Measurements from ENCODE around the gene FES.
"Not testable (repeated sequence)": the region's sequence is repeated elsewhere in the genome, so short reads cannot be mapped to it uniquely, and the experiment has no call there.

Gene FES

DNA sequence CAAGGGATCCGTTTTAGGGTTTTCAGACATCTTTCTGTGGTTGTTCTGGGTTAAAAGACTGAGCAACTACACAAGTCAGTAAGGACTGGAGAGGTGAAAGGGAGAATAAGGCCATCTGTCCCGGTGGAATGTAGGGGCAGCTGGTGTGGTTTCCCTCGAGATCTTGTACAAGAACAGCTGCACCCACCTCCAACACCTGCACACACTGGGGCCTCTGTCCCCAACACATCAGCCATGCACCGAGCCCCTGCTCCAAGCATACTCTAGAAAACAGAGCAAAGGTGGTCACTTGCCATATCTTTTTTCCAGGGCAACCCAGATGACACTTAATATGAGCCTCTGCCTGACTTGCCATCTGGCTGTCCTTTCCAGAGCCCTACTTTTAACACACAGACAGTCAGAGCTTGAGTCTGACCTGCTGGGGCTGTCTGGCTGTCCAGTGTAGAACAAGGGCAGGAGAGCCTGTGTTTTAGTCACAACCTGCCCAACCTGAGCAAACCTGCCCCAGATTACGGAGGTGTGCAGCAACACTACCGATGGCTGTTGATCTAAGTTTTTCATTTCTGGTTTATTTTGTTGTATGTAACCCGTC lies 31.0 kb downstream of the FES start:
- in situ Hi-C loops (cut with HindIII; ENCODE audit: low pct_ligation_motif_present, low pct_unique_long_range_greater_than_20kb, low sequenced_read_pairs) = no loop called here

DNA sequence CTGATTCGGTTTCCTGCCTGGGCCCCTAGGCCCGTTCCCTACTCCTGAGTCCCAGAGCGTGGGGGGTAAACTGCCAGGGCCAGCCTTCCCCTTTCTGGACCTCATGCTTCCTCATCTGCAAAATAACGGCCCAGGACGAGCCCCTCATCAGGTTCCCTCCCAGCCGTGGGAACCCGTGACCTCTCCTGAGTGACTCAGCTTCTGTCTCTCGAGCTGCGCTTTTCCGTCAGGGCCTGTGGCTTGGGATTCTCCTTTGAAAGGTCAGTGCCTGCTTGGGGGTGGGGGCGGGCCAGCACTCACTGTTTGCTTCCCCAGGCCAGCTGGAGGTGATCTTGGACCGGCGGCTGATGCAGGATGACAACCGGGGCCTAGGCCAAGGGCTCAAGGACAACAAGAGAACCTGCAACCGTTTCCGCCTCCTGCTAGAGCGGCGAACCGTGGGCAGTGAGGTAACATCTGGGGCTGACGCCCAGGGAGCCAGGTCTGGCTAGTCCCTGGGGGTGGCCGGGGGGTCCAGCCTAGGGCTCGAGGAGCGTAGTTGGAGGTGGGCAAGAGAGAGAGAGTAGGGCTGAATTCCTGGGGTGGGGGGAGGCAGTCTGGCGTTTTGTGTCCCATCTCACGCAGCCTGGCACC lies 31.6 kb downstream of the FES start:
- in situ Hi-C loops (cut with HindIII; ENCODE audit: low pct_ligation_motif_present, low pct_unique_long_range_greater_than_20kb, low sequenced_read_pairs) = no loop called here
- no peak for DNase-seq

More for the DNA sequence above, 31.0 kb downstream of the FES start:
- DNase-seq = no peak

DNA sequence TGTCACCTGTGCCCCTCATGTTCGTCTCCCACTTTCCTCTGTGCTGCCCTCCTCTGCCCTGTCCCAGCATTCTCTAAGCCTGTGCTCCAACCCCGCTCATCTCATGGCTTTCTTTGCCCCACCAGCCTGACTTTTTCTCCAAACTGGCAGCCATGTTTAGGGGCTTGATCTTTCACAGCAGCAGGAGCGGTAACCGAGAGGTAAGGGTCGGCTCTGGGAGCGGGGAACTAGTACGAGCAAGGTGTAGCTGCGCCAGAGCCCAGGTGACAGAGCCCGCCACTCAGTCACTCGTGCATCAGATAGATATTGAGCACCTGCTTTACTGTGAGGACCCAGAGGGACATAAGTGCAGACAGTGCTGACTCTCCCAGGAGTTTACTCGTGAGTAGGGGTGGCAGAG lies 32.2 kb downstream of the FES start:
- DNase-seq = no peak
- in situ Hi-C loops (cut with HindIII; ENCODE audit: low pct_ligation_motif_present, low pct_unique_long_range_greater_than_20kb, low sequenced_read_pairs) = no loop called here

DNA sequence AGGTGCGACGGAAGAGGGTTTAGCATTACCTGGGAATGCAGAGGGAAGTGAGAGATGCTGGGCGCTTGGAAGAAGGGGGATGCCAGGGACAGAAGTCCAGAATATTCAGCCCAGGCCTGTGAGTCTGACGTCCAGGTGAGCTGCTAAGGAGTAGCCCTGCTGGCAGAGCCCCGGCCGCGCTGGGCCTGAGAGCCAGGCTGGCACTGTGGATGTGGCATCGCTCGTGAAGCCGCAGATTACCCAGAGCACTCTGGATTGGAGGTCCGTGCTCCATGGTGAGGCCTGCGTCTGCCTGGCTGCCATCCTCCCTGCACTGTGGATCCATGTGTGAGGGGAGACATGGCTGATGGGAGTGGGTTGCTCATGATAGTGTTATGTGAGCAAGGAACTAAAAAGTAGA lies 33.3 kb downstream of the FES start:
- no peak for DNase-seq
- in situ Hi-C loops (cut with HindIII; ENCODE audit: low pct_ligation_motif_present, low pct_unique_long_range_greater_than_20kb, low sequenced_read_pairs) = no loop called here

DNA sequence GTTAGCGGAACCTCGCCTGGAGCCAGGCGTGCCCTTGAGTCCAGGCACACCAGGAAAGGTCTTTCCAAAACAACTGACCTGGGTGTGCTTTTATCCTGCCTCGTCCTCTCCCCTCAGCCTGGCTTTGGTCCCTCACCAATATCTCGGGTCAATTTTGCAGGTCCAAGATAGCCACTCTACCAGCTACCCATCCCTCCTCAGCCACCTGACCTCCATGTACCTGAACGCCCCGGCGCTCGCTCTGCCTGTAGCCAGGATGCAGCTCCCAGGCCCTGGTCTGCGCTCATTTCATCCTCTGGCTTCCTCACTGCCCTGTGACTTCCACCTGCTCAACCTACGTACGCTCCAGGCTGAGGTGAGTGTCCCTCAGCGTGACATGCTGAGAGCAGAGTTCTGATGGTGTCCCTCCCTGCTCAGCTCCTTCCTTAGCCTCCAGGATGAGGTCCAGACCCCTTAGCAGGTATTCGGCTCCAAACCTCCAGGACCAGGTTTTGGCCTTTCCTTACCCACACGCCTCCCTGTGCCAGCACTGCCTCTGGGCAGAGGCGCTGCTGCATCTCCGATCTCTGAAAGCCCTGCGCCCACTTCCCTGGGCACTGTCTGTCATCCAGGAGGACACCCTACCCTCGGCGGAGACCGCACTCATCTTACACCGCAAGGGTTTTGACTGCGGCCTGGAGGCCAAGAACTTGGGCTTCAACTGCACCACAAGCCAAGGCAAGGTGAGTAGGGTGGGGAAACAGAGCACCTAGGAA lies 33.9 kb downstream of the FES start:
- in situ Hi-C loops (cut with HindIII; ENCODE audit: low pct_ligation_motif_present, low pct_unique_long_range_greater_than_20kb, low sequenced_read_pairs) = no loop called here
- no peak for DNase-seq

DNA sequence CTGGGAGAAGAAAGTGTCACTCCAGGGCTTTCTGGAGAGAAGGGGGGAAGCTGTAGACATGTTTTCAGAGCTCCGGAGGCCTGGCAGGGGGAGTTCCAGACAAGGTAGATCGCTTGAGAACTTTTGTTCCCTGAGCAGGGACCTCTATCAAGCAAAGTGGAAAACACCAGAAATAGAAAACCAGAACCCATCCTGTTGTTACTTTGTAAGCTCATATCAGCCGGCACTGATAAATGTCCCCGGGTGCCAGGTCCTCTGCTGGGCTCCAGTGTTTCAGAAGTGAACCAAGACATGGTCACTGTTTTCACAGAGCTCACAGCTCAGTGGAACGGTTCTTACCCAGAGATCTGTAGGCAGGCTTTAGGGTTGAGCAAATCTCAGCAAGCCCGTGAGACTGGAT lies 34.5 kb downstream of the FES start:
- in situ Hi-C loops (cut with HindIII; ENCODE audit: low pct_ligation_motif_present, low pct_unique_long_range_greater_than_20kb, low sequenced_read_pairs) = no loop called here

DNA sequence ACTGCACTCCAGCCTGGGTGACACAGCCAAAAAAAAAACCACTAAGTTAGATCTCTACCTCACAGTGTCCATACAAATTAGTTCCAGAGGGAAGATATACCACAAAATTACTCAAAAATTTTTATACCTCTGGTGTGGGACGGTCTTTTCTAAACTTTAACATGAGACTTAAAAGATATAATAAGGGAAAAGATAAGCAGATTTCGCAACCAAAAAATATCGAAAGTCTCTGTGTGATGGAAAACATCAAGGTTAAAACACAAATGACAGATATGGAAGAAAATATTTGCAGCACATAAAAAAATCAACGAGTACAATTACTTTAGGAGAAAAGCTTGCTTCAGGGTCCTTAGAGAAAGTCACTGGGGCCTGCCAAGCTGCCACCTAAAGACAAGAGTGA lies 37.6 kb downstream of the FES start:
- no peak for DNase-seq
- in situ Hi-C loops (cut with HindIII; ENCODE audit: low pct_ligation_motif_present, low pct_unique_long_range_greater_than_20kb, low sequenced_read_pairs) = no loop called here

More for the DNA sequence above, 34.5 kb downstream of the FES start:
- no peak for DNase-seq

DNA sequence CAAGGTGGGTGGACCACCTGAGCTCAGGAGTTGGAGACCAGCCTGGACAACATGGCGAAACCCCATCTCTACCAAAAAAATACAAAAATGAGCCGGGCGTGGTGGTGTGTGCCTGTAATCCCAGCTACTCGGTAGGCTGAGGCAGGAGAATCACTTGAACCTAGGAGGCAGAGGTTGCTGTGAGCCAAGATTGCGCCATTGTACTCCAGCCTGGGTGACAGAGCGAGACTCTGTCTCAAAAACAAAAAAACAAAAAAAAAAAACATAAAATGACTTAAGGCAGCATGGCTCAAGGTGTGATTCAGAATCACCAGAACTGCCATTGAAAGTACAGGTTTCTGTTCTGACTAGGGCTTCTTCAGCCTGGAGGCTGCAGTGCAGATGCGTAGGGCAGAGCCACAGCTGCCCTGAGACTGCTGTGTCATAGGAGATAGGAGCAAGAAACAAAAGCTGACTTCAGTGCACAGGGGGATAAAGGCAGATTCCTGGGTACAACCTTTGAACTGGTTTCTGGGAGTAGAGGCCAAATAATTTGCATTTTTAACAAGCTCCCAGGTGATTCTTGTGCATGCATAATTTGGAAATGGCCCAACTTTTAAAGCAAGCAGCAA lies 38.5 kb downstream of the FES start:
- in situ Hi-C loops (cut with HindIII; ENCODE audit: low pct_ligation_motif_present, low pct_unique_long_range_greater_than_20kb, low sequenced_read_pairs); DNase-seq: not testable (repeated sequence)

DNA sequence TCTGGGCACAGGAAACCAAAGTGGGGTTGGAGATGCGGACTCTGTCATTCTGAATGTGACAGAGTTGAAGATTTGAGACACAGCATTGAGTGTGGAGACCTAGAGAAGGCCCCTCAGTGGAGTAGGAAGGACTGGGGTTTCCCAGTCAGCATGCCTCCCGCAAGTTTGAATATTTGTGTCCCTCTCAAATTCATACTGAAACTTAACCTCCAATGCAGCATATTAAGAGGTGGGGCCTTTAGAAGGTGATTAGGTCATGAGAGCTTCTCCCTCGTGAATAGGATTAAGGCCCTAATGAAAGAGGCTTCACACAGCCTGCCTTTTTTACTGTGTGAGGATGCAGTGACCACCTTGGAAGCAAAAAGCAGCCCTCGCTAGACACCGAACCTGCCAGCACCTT lies 40.1 kb downstream of the FES start:
- in situ Hi-C loops (cut with HindIII; ENCODE audit: low pct_ligation_motif_present, low pct_unique_long_range_greater_than_20kb, low sequenced_read_pairs) = no loop called here
- no peak for DNase-seq

DNA sequence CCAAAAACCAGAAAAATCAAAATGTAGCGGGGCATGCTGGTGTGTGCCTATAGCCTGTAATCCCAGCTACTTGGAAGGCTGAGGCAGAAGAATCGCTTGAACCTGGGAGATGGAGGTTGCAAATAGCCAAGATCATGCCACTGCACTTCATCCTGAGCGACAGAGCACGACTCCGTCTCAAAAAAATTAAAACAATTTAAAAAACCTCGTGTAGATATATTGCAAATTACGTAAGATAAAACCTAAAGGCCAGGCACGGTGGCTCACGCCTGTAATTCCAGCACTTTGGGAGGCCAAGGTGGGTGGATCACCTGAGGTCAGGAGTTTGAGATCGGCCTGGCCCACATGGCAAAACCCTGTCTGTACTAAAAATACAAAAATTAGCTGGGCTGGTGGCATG lies 42.5 kb downstream of the FES start:
- DNase-seq; in situ Hi-C loops (cut with HindIII; ENCODE audit: low pct_ligation_motif_present, low pct_unique_long_range_greater_than_20kb, low sequenced_read_pairs): not testable (repeated sequence)

DNA sequence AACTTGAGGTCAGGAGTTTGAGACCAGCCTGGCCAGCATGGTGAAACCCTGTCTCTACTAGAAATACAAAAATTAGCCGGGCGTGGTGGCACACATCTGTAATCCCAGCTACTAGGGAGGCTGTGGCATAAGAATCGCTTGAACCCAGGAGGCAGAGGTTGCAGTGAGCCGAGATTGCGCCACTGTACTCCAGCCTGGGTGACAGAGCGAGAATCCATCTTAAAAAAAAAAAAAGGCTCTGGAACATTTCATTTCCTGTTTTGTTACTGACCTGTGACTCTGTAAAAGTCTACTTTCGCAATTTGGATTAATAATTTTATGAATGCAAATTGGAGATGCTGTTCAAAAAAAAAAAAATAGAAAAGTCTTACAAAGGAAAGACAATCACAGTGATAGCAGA lies 43.8 kb downstream of the FES start:
- DNase-seq; in situ Hi-C loops (cut with HindIII; ENCODE audit: low pct_ligation_motif_present, low pct_unique_long_range_greater_than_20kb, low sequenced_read_pairs): not testable (repeated sequence)

DNA sequence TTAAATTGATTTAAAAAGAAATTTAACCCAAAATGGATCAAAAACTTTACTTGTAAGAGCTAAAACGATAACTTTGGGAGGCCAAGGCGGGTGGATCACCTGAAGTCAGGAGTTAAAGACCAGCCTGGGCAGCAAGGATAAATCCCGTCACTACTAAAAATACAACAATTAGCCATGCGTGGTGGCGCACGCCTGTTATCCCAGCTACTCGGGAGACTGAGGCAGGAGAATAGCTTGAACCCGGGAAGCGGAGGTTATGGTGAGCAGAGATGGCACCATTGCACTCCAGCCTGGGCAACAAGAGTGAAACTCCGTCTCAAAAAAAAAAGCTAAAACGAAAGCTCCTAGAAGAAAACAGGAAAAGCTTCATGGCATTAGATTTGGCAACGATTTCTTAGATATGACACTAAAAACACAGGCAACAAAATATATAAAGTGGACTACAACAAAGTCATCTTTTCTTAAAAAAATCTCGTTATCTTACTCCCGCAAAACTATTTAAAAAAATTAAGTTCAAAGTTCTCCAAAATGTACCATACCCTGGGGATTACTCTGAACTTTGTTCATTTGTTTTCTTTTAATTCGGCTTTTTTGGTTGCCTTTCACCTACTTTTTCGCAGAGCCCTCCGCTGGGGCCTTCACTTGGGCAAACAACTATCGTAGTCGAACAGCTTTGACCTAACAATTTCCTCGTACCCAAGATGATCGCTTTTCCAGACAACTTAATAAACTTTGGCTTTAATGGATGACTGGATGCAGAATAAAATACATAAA lies 45.1 kb downstream of the FES start:
- DNase-seq = no peak
- in situ Hi-C loops (cut with HindIII; ENCODE audit: low pct_ligation_motif_present, low pct_unique_long_range_greater_than_20kb, low sequenced_read_pairs) = no loop called here

DNA sequence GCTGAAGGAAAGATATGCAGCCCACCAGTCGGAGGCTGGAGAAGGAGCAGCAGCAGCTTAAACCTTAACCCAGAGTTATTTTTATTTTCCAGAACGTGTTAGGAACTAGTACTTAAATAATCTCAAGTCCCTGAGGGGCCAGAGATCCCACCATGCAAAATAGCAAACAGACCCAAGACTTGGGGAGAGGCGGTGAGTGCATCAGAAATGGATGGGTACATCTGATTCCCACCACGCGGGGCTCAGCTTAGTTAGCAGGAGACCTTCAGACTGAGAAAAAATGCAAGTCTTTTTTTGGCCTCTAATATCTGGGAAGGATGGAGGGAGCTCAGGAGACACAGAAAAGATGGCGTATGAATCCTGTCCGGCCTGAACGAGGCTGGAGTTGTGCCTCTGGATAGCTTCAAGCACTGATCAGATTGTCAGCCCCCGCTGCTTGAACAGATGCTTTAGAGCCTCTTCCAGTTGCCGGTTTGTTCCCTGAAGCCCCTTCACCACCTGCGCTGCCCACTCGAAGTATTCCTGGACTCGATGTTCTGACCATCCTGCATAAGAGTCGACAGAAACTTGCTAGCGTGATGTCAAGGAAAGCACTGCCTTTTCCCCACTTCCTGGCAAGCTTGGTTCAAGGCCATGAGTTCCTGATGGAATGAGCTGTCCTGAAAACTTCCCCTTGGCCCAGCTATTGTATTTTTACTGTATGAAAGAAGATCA lies 46.7 kb downstream of the FES start:
- in situ Hi-C loops (cut with HindIII; ENCODE audit: low pct_ligation_motif_present, low pct_unique_long_range_greater_than_20kb, low sequenced_read_pairs) = no loop called here
- no peak for DNase-seq

DNA sequence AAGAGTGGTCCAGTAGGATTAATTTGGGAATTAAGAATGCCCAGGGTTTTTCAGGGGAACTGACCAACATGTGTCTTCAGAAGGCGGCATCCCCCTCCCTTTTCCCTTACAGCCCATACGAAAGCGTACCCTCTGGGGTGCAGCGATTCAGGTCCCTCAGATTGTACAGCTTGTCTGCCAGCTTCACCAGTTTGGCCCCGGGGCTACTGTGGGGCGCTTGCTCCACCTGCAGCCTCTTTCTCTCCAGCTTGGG lies 47.2 kb downstream of the FES start:
- no peak for DNase-seq
- in situ Hi-C loops (cut with HindIII; ENCODE audit: low pct_ligation_motif_present, low pct_unique_long_range_greater_than_20kb, low sequenced_read_pairs) = no loop called here

DNA sequence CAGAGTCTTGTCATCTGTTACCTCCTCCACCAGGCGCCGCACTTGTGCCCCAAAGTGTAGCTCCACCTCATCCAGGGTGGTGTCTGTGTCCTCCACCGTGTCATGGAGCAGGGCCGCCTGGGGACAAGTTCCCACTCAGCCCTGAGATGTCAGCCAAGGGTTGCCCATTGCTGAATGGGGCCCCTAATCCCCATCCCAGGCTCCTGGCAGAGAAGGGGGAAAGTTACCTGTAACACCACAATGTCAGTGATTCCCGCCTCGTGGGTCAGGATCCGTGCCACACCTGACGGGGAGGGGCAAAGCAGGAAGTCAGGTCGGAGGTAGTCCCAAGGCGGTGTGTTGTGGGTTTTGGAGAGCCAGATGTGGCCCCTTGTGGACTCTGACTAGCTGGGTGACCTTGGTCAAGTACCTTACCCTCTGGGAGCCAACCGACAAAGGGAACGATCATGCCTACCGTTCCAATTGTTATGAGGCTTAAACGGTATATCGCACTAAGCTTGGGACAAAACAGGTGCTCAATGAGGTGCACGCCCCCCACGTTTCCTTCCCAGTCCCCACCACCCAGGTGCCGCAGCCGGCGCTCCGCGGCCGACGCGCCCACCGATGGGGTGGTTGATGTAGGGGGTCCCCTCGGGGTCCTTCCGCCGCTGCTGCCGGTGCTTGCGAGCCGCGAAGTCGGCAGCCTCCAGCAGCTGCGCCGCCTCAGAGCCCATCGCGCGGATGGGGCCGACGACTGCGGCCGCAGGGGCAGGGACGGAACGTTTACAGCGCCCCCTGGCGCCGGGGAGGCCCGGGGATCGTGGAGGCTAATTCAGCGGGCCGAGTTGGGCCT lies 47.7 kb downstream of the FES start, which contains the start of gene HDDC3:
HDDC3 (minus strand) TSS at position 722 of the 832 bp plus-strand sequence; CDS start at position 713, 9 bp downstream.
- peak; percentile 83 for DNase-seq
- in situ Hi-C loops (cut with HindIII; ENCODE audit: low pct_ligation_motif_present, low pct_unique_long_range_greater_than_20kb, low sequenced_read_pairs) = no loop called here

DNA sequence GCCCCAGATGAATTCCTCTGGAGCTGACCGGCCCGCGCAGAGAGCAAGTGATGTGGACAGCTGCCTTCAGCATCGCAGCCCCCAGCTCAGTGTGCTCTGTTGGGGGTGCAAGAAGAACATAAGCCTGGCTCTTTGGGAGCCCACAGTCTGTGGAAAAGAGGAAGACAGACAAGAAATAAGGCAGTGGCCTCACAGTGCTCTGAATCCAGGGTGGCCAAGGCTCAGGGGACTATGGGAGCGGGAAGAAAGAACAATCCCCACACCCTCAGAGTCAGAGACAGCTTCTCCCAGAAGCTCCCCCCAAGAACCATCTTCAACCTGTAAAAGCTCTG lies 48.3 kb downstream of the FES start:
- no peak for DNase-seq
- in situ Hi-C loops (cut with HindIII; ENCODE audit: low pct_ligation_motif_present, low pct_unique_long_range_greater_than_20kb, low sequenced_read_pairs) = no loop called here

DNA sequence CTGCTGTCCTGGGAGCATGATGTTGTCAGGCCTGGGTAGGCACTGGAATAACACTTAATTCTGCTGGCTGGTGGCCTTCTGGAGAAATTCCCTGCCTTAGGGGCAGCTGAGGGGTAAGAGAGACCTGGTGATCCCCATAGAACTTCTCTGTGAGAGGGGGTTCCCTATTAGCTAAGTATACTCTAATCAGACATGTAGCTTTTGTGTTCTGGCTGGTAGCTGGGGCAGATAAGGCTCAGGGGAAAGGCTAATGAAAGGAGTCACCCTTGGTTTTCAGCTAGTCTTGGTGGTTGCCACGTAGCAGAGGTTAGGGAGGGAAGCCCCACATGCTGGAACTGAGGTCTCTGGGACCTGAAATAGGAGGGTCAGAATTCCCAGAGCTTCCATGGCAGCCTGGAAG lies 49.0 kb downstream of the FES start:
- no peak for DNase-seq
- in situ Hi-C loops (cut with HindIII; ENCODE audit: low pct_ligation_motif_present, low pct_unique_long_range_greater_than_20kb, low sequenced_read_pairs) = no loop called here

Data from ACHN (cell line).